Measurements from ENCODE around the gene DUSP10. TPM values are rescaled to one million over a fixed set of nuclear protein-coding genes. Genes with fewer than 3 reads are reported as not detected.

DUSP10 gene
- polyA plus RNA-seq, 3 donors: 3.4 to 4.6 (median 3.4) TPM

GRCh38 chr1:221697923-221698425 lies 43.9 kb downstream of the DUSP10 start:
- DNase-seq (ENCODE audit: low read depth in 3 of 3, low spot score in 2 of 3): no peak

- DNase-seq (ENCODE audit: low read depth in 3 of 3, low spot score in 2 of 3): no peak
Measured at GRCh38 chr1:221696718-221697461, 45.0 kb downstream of the DUSP10 start.

- DNase-seq (ENCODE audit: low read depth in 3 of 3, low spot score in 2 of 3): no peak
Measured at GRCh38 chr1:221696027-221696426, 45.9 kb downstream of the DUSP10 start.

- DNase-seq (ENCODE audit: low read depth in 3 of 3, low spot score in 2 of 3): no peak
Measured at GRCh38 chr1:221695301-221695700, 46.6 kb downstream of the DUSP10 start.

GRCh38 chr1:221694109-221694508 lies 47.8 kb downstream of the DUSP10 start:
- no peak for DNase-seq (ENCODE audit: low read depth in 3 of 3, low spot score in 2 of 3)

GRCh38 chr1:221693087-221693486 lies 48.8 kb downstream of the DUSP10 start:
- DNase-seq (ENCODE audit: low read depth in 3 of 3, low spot score in 2 of 3): no peak

GRCh38 chr1:221692643-221693042 lies 49.2 kb downstream of the DUSP10 start:
- no peak for DNase-seq (ENCODE audit: low read depth in 3 of 3, low spot score in 2 of 3)

GRCh38 chr1:221691261-221691660 lies 50.6 kb downstream of the DUSP10 start:
- DNase-seq (ENCODE audit: low read depth in 3 of 3, low spot score in 2 of 3): no peak

- no peak for DNase-seq (ENCODE audit: low read depth in 3 of 3, low spot score in 2 of 3)
Measured at GRCh38 chr1:221690858-221691257, 51.0 kb downstream of the DUSP10 start.

GRCh38 chr1:221689138-221689537 lies 52.8 kb downstream of the DUSP10 start:
- DNase-seq (ENCODE audit: low read depth in 3 of 3, low spot score in 2 of 3): no peak

GRCh38 chr1:221688488-221688843 lies 53.4 kb downstream of the DUSP10 start:
- no peak for DNase-seq (ENCODE audit: low read depth in 3 of 3, low spot score in 2 of 3)

- DNase-seq (ENCODE audit: low read depth in 3 of 3, low spot score in 2 of 3): no peak
Measured at GRCh38 chr1:221687836-221688487, 53.9 kb downstream of the DUSP10 start.

- no peak for DNase-seq (ENCODE audit: low read depth in 3 of 3, low spot score in 2 of 3)
Measured at GRCh38 chr1:221683681-221684080, 58.2 kb downstream of the DUSP10 start.

GRCh38 chr1:221680085-221680484 lies 61.8 kb downstream of the DUSP10 start:
- DNase-seq (ENCODE audit: low read depth in 3 of 3, low spot score in 2 of 3): no peak

- no peak for DNase-seq (ENCODE audit: low read depth in 3 of 3, low spot score in 2 of 3)
Measured at GRCh38 chr1:221678014-221678413, 63.9 kb downstream of the DUSP10 start.

GRCh38 chr1:221675880-221676800 lies 65.7 kb downstream of the DUSP10 start:
- DNase-seq (ENCODE audit: low read depth in 3 of 3, low spot score in 2 of 3): no peak

- no peak for DNase-seq (ENCODE audit: low read depth in 3 of 3, low spot score in 2 of 3)
Measured at GRCh38 chr1:221672965-221673364, 68.9 kb downstream of the DUSP10 start.

- no peak for DNase-seq (ENCODE audit: low read depth in 3 of 3, low spot score in 2 of 3)
Measured at GRCh38 chr1:221672239-221672645, 69.6 kb downstream of the DUSP10 start.

- DNase-seq (ENCODE audit: low read depth in 3 of 3, low spot score in 2 of 3): no peak
Measured at GRCh38 chr1:221670081-221670480, 71.8 kb downstream of the DUSP10 start.

GRCh38 chr1:221669441-221669840 lies 72.4 kb downstream of the DUSP10 start:
- DNase-seq (ENCODE audit: low read depth in 3 of 3, low spot score in 2 of 3): no peak

- no peak for DNase-seq (ENCODE audit: low read depth in 3 of 3, low spot score in 2 of 3)
Measured at GRCh38 chr1:221667504-221667903, 74.4 kb downstream of the DUSP10 start.

Data from right renal cortex interstitium (tissue), 3 donors.